GM18499 (cell line): ENCODE data around the gene SLN.

Experiments used
- ATAC-seq: cut with Tn5 transposase; IDR thresholded peaks from one replicate; pipeline ENCODE4 v1.9.1; 2021; ENCODE audit warnings: moderate number of reproducible peaks; ENCODE audit not compliant: insufficient read depth, unreplicated experiment

Gene SLN

GRCh38 chr11:107688322-107688918 is 23.4 kb downstream of the SLN start:
- ATAC-seq: no peak

GRCh38 chr11:107683807-107684206 is 28.0 kb downstream of the SLN start:
- ATAC-seq: no peak

DNA sequence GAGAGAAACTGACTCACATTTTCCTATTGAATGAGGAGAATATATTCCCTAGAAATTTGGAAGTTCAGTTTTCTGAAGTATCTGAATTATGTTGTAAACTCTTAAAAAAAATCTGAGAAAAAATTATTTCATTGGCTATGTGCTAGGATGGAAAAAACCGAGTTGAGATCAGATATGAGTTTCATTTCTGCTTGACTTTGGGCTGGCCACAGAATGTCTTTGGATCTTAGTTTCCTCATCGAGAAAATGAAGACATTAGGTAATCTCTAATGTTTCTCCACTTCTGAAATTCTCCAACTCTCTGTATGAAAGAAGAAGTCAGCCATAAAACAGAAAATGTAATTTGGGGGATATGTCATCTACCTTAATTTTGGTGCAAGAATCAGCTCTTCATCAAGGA is 28.8 kb downstream of the SLN start:
- no peak for ATAC-seq

- no peak for ATAC-seq
Measured at GRCh38 chr11:107682572-107682971, 29.3 kb downstream of the SLN start.

- ATAC-seq: no peak
Measured at GRCh38 chr11:107682171-107682570, 29.7 kb downstream of the SLN start.

DNA sequence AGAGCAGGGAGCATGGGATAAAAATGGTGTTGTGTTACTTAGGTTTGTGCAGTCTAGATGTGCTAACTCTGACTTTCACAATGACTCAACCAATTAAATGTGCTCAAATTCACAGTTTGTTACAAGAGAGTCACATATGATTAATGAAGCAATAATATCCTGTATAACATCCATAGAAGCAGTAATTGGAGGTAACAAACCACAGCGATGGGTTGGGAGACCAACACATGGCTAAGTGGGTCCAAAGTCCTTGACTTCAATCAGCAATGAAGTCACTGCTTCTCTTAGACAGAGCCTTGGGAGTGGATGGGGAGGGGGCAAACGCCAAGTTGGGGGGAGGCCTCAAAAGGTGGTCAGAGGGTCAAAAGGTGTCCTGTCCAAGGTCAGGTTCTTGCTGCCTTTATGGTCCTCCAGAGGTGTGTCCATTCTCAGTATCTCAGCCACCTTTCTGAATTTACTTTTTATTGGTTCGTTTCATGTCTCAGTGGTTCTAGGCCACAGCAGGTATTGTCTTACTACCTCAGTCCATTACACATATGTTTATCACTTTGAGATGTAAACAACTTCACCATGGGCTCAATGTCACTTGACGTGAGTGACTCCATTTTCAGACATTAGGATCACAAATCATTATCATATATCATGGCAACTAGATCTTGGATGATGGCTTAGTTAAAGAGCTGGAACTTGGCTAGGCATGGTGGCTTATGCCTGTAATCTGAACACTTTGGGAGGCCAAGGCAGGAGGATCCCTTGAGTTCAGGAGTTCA is 32.4 kb downstream of the SLN start:
- ATAC-seq: no peak

DNA sequence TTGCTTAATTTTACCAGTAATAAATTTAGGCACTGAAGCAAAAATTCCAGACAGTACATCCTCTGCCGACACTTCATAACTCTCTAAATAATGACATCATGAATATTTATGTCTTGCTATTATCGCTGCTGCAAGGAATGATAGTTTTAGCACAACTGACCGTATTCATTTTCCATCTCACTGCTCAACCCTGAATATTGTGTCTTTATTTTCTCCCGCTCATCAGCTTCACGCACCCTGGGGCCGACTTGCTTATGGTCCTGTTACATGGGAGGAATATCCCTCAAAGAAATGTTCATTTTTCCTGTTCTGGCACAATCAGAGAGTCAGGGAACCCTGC is 33.3 kb downstream of the SLN start:
- ATAC-seq: no peak

- no peak for ATAC-seq
Measured at GRCh38 chr11:107677924-107678631, 33.8 kb downstream of the SLN start.

DNA sequence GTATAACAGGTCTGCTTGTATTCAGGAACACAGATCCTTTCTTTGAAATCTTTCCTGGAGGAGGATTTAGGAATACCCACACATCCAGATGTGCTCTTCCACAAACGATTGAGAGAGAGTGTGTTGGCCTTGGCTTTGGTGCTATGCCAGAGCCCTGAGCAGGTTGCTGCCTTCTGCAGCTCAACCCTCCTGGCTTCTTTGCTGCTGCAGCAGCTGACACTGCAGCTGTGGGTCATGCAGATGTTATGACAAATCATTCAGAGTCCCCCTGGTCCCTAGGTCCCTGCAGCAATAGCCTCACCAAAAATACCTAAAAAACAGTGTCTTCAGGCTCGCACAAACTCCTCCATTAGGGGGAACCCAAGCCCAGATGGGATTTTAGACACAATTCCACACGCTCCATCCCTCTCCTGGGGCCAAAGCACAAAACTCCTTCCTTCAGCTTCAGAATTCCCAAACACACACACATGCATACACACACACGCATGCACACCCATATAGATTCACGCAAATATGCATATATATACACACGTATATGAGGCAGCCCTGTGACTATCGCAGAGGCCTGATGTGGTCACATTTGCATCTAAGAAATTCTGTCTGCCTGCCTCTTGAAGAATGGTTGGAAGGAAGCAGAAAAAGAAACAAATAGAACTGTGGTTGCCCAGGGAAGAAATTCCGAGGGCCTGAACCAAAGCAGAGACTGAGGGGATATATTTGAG is 35.4 kb downstream of the SLN start:
- no peak for ATAC-seq

DNA sequence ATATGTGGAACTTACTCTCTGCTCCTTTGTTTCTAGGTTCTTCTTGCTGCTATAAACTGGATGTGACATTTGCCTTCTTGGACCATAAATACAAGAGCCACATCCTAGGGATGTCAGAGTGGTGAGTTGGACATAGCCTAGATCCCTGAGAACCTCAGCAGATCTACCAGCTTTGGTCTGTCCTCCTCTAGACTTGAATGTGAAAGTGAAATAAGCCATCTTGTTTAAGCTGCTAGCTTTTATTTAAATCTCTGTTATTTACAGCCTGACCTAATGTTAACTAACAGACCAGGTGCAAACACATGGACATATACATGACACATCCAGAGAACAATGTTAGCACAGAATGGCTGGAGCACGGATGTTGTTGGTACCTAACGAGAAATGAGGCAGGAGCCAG is 36.0 kb downstream of the SLN start:
- ATAC-seq: no peak

DNA sequence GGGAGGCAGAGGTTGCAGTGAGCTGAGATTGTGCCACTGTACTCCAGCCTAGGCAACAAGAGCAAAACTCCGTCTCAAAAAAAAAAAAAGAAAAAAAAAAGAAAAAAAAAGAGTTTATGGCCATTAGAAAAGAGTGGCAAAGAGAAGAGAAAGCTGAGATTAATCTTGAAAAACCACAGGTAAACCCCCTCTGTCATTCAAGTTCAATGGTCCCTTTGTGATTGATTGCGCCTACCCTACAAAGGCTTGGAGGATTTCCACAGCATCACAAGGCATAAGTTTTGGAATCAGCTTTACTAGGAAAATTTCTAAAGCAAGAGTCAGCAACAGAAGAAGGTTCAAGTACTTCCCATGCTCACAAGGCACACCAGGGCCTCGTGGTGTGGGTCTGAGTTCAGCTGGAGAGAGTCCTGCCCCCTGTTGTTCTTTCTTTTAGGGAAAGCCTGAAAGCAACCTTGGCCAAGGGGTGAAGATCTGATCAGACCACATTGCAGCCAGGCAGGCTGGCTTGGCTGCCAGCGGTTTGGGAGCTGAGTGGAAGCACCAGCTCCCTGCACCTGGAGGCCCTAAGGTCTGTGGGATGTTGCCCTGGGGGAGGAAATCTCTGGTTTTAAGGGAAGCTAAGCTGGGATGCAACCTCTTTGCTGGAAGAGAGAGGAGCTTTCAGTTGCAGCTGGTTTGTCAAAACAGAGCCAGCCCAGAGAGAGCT is 41.8 kb downstream of the SLN start:
- ATAC-seq: no peak

- no peak for ATAC-seq
Measured at GRCh38 chr11:107669191-107669740, 42.6 kb downstream of the SLN start.

DNA sequence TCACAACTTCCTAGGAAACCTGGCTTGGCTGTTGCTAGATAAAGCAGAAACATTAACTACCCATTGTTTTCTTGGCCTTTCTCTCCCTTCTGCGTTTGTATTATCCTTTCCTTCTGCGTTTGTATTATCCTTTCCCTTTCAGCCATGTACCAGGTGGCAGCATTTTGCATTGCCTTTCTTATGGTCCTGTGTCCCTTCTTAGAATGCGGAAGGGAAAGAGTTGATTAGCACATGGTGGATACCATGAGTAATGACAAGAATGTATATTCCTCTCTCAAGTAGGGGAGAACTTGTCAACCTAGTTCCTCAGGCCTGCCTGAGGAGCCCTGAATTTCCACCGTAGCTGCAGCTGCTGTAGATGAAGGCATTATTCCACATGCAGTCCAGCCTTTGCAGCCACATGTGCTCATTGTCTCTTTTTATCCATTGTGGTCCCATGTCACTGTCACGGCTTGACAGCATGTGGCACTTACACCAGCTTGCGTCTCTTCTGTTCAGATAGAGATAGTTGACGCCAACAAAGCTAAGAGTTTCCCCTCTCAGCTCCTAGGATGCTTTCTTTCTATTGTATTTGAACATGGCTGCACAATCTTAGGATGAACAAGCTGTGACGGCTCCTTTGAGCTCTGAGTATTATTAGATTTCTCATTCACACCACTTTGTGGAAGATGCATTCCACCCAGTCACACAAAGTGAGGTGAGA is 44.8 kb downstream of the SLN start:
- ATAC-seq: no peak

- no peak for ATAC-seq
Measured at GRCh38 chr11:107665018-107665417, 46.8 kb downstream of the SLN start.

GRCh38 chr11:107661656-107662055 is 50.2 kb downstream of the SLN start:
- no peak for ATAC-seq

- ATAC-seq: no peak
Measured at GRCh38 chr11:107660066-107660465, 51.8 kb downstream of the SLN start.

- no peak for ATAC-seq
Measured at GRCh38 chr11:107659310-107659709, 52.5 kb downstream of the SLN start.
